ENCODE results near the gene IQGAP3.

Gene IQGAP3

DNA sequence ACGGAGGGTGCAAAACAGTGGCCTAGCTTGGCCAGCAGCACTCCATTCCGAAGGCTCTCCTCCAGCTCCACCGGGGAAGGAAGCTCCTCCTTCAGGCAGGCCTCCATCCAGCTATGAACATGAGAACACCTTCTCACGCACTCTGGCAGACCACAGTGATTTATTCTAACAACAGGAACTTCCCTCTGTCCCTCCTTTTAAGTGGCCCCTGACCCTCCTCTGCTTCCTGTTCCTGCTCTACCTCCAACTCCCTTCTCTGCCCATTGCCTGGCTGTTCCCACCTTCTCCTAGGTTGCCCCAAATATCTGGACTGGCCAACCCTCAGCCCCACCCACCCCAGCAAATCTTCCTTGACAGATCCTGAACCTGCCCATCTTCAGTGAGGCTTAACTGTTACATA, 5.9 kb downstream of the IQGAP3 start:
- DNase-seq, result no peak

- DNase-seq, result no peak
Observed at GRCh38 chr1:156565519-156565918, 6.8 kb downstream of the IQGAP3 start.

DNA sequence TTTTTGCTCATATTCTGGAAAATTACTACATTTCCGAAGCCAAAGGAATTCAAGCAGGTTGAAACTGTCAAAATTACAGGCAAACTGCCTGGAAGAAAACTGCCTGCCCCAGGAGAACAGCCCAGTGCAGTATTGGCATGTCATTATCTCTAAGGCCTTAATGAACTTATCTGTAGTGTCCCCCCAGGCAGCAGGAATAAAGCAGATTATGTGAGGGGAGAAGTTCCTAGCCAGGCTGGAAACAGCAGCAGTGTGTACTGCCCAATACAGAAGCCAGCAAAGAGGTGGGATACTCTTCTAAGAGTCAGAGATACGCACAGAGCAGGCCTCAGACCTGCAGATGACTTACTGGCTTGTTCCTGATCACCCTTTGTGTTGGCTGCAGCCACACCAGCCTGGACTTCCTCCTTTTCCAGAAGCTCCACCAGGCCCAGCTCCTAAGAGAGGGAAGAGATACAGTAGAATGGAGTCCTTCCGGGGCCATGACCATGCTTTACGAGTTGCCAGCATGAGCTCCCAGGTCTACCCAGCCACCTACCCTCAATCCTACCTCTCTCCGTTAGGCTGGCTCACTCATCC, 11.7 kb downstream of the IQGAP3 start:
- no peak for DNase-seq

DNA sequence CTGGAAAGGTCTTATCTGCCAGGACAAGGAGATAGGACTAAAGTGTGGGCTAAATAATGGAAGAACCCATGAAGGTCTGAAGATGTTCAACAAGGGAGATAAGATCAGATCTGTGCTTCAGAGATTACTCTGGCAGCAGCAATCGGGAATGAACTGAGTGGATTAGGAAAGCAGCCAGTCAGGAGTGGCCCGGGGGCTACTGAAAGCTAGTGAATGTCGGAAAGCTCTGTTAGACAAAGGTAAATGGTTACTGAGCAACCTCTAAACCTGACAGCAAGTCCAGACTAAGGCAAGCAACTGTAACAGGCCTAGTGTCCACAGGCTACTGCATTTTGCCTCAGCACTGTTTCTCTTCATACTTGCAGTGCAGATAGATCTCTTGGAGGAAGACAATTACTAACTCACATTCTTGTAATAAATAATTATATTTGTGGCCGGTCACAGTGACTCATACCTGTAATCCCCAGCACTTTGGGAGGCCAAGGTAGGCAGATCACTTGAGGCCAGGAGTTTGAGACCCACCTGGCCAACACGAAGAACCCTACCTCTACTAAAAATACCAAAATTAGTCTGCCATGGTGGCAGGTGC, 12.5 kb downstream of the IQGAP3 start:
- no peak for DNase-seq

- DNase-seq, result no peak
Observed at GRCh38 chr1:156559086-156559796, 13.1 kb downstream of the IQGAP3 start.

DNA sequence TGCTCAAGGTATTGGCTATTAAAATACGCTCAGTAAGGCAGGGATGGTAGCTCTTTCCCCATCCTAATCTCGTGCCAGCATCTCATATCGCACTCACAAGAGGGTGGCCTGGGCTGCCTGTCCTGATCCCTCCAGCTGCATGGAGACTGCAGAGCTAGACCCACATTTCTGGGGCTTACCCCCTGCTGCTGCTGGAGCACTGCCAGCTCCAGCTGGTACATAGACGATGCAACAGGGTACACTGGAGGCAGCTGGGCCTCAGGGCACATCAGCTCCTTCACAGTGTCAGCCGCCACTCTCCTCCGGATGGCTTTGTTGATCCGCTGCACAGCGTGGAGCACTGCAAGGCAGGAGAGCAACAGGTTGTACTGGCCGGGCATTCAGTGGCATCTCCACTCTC, 16.0 kb downstream of the IQGAP3 start:
- DNase-seq, result no peak

GRCh38 chr1:156555715-156556114, 16.6 kb downstream of the IQGAP3 start:
- DNase-seq, result no peak

DNA sequence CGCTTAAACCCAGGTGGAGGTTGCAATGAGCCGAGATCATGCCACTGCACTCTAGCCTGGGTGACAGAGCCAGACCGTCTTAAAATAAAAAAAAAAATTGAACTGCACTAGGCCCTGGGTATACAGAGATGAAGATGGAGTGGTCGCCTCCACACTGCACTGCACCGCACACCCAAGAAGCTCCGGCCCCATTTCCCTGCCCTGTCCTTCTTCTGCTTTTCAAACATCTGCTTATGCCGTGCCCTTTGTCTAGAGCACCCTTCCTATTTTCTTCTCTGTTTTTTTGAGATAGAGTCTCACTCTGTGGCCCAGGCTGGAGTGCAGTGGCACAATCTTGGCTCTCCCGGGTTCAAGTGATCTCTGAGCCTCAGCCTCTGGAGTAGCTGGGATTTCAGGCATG, 17.4 kb downstream of the IQGAP3 start:
- DNase-seq, result no peak

DNA sequence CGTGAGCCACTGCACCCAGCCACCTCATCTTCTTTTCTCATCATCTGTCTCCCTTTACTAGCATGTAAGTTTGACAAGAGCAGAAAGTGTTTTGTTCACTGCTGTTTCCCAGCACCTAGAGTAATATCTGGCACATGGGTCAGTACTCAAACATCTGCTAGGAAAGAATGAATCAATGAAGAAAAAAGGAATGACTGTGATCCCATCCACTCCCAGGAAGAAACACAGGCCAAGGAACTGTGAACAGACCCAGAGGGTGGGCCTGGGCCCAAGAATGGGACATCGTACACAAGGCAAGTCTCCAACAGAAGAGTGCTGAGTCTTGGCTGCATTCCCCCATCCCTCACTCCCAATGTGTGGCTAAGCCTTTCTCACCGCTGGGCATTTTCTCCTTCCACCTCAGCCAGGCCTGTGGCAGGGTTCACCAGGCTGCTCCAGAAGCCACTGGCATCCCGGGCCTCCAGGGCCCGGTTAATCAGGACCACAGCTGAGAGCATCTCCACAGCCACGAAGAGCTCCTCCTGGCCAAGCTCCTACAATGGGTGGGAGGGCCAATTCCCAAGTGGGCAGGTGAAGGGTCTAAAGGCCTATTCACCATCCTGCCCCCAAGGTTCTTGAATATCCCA, 18.4 kb downstream of the IQGAP3 start:
- no peak for DNase-seq

DNA sequence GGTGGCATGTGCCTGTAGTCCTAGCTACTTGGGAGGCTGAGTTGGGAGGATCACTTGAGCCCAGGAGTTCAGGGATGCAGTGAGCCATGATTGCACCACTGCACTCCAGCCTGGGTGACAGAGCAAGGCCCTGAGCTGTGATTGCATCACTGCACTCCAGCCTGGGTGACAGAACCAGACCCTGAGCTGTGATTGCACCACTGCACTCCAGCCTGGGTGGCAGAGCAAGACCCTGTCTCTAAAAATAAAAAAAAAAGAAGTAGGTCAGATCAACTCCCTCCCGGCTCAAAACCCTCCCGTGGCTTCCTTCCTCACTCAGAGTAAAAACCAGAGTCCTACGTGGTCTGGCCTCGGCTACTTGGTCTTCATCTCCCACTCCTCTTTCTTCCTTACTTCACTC, 19.4 kb downstream of the IQGAP3 start:
- DNase-seq, result peak; percentile 3 to 74

DNA sequence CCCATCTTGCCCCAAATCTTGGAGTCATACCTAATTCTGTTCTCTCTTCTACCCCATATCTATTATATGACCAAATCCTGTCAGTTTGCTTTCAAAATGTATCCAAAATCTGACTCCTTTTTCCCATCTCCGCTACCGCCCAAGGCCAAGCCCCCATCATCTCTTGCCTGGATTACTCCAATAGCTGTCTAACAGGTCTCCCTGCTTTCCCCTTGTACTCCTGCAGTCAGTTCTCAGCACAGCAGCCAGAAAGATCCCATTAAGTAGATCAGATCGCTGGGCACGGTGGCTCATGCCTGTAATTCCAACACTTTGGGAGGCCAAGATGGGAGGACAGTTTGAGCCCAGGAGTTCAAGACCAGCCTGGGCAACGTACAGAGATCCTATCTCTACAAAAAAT, 19.8 kb downstream of the IQGAP3 start:
- no peak for DNase-seq

DNA sequence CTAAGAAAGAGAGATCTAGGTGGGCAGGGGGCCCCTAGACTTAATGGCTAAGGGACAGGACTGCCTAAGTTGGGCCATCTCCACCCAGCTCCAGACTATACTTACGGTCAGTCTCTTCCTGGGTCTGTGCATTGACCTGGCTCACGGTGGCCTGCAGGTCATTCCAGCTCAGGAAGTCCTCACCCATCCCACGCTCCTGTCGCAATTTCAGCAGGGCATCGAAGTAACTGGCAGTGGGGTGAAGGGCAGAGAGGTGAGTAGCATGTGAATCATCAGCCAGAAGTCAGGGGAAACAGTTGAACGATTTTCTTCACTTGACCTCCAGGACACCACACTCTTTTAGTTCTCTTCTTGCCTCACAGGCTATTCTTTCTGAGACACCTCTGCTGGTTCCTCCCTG, 20.5 kb downstream of the IQGAP3 start:
- peak in 1 of 2 donors; percentile 41 for DNase-seq

DNA sequence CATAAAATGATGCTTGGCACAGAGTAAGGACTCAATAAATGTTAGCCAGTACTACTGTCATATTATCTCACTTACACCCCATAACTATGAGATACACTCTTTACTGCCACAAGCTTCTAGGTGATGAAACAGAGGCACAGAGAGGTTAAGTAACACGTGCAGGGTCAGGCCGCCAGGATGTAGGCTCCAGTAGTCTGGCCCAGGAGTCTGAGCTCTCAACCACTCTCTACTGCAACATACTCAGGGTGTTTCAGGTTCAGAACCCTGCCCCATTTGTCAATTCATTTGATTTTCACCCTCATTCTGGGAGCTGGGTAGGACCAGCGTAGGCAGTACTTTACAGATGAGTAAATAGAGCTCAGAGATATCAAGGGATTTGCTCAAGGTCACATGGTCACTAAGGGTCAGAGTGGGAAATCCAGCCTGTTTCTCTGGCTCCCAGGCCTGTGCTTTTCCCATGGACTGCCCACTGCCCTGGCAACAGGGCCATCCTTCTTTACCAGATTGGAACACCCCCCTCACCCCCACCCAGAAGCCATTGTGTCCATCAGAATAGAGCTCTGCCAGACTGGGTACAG, 21.2 kb downstream of the IQGAP3 start:
- DNase-seq, result no peak

DNA sequence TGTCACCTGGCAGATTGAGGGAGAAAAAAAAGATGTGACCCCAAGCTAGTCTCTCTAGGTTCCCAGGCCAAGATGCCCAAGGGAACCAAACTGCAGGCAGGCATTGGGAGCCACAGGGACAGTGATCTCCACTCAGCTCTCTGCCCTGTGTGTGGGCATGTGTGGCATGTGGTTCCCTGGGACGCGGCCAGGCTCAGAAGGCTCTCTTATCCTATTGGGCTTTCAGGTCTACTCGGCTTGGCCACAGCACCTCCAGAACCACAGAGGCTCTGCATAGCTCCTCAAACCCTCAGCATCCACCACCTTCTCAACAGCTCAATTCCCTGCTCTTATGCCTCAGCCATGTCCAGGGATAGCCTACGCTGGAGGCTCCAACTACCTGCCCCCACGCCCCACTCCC, 22.0 kb downstream of the IQGAP3 start:
- DNase-seq, result no peak

DNA sequence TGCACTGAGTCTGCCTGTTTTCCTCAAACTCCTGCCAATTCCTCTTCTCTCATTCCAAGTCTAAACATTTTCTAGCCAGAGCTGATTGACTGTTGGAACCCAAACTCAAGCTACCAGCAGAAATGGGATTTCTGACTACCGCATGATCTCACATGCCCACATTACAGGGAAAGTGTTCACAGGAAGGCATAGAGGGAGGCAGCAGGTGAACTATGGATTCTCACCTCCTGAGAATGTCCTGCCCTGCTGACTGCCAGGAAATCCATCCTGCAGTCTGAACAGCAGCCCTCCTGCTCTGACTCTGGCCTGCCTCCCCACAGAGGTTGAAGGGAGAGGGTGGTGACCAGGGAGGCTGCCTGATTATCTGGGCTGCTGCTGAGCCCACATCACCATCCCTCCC, 22.5 kb downstream of the IQGAP3 start:
- DNase-seq, result no peak

GRCh38 chr1:156549390-156549789, 23.0 kb downstream of the IQGAP3 start:
- DNase-seq, result no peak

DNA sequence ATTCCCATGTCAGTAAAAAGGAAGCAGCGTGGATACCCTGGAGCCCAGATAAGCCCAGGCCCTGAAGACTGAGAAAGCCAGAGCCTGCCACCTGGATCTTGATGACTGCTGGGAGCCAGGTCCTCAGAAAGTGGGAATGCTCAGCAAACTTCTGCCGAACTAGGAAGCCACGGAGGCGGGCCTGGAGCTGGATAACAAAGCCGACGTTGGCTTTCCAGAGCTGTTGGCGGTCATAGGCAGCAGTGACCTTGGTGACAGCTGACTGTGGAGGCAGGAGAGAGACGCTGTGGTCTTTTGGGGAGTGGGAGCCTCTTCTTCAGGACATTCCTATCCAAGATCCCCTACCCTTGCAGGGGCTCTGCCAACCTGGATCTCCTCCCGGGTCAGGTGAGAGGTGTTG, 24.4 kb downstream of the IQGAP3 start:
- no peak for DNase-seq

DNA sequence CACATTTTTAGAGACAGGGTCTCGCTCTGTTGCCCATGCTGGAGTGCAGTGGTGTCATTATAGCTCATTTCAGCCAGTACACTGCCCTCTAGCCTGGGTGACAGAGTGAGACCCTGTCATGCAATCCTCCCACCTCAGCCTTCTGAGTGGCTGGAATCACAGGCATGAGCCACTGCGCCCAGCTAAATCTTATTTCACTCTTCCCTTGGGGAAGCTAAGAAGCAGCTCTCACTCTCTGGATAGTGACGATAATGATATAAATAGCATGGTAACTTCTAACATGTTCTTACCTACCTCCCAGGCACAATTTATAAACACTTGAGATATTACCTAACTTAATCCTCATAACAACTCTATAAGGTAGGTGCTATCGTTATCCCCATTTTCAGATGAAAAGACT, 24.9 kb downstream of the IQGAP3 start:
- DNase-seq, result no peak

GRCh38 chr1:156546267-156546666, 26.1 kb downstream of the IQGAP3 start:
- DNase-seq, result no peak

GRCh38 chr1:156544592-156545102, 27.7 kb downstream of the IQGAP3 start:
- DNase-seq, result no peak

DNA sequence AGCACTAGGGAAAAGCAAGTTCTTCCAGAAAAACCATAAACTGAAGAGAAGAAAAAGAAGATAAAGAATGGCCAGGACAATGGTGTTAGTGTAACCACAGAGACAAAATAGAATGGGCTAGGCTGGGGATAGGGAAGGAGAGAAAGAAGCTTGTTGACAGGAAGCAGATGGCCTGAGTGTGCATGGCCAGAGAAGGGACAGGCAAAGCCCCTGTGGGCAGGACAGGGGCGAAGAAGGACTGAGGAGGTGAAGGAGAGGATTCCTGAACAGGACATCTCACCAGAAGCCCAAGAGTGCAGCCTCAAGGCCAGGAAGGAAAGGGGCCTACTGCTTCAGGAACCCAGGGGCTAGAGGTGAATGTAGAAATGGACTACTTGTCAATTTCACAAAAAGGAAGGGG, 29.3 kb downstream of the IQGAP3 start:
- no peak for DNase-seq

DNA sequence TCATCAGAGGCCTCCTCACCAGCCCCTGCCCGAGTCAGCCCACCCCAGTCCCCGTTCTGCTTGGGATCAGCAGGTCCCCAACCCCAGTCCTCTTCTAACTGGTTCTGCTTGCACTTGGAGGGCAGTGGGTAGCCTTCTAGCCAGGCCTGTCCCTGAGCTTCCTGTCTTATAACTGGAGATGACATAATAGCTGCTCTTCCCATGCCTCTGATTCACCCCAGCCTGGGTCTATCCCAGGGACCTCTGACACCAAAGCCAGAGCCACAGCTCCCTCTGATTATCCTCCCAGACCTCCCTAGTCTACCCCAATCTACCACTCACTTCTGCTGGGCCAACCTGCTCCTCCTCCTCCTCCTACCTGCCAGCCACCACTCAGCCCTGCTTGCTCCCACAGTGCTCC, 31.4 kb downstream of the IQGAP3 start:
- DNase-seq, result no peak

DNA sequence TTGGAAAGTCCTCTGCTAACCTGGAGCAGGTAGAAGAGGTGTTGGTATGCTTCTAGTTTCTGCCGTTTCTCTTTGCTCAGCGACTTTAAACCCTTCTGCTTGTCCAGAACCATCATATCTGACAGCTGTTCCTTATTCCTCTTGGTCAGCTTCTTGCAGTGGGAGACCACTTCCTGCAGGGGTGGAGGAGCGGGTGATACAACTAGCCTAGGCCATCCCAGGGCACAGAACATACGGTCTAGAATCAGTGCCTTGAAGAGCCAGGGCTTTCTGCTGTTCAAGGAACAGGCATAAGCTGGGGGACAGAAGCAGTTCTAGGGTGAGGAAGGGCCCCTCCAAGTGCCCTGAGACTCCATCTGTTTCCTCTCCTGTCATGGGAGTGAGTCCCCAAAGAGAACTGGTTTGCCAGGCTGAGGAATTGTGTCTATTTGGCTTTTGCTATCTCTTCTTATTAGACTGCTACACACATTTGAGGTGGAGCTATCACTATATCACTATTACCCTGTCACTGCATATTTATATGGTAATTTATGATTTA, 32.5 kb downstream of the IQGAP3 start:
- no peak for DNase-seq

Data from CD4-positive, alpha-beta T cell treated with Interleukin-1 beta for 1 hour (primary cell).